Mesothelial cell of epicardium (in vitro differentiated cells): Measurements from ENCODE around the gene TPCN1. TPM values are rescaled to one million over a fixed set of nuclear protein-coding genes. Genes with fewer than 3 reads are reported as not detected.

ENCODE experiments used
- DNase-seq, 2 experiments: peaks; one replicate each; pipeline ENCODE4 v3.0.0; 2021; ENCODE audit warnings: low spot score in 2 of 2; ENCODE audit not compliant: unreplicated experiment in 2 of 2
- H3K27ac Mint-ChIP-seq: 2 replicates; pipeline ENCODE4 v1.8.0; 2021; ENCODE audit warnings: mixed read lengths
- H3K27me3 Mint-ChIP-seq: 2 replicates; pipeline ENCODE4 v1.8.0; 2021; ENCODE audit warnings: low read depth, mixed read lengths
- H3K36me3 Mint-ChIP-seq: 2 replicates; pipeline ENCODE4 v1.8.0; 2021; ENCODE audit warnings: mixed read lengths
- H3K4me1 Mint-ChIP-seq: 2 replicates; pipeline ENCODE4 v1.8.0; 2021; ENCODE audit warnings: mixed read lengths
- H3K4me3 Mint-ChIP-seq: 2 replicates; pipeline ENCODE4 v1.8.0; 2021; ENCODE audit warnings: mild to moderate bottlenecking, moderate library complexity, mixed read lengths
- H3K9me3 Mint-ChIP-seq: 2 replicates; pipeline ENCODE4 v1.8.0; 2021; ENCODE audit warnings: mixed read lengths
- CTCF ChIP-seq: fragments of 200-600 bp; sonication (generic); IDR thresholded peaks from one replicate; pipeline ENCODE4 v1.5.0; 2021; ENCODE audit warnings: antibody characterized with exemption; ENCODE audit not compliant: unreplicated experiment
- total RNA-seq: library from RNA; stranded (reverse); gene quantifications from 3 replicates; pipeline ENCODE4 v1.2.1, GENCODE V29; 2021

TPCN1 gene
- total RNA-seq, 1 donor from 2014 or later: 40.0 TPM

- H3K4me3 Mint-ChIP-seq: no peak overlapping the region
- DNase-seq: peak in 1 of 2 experiments; percentile 53
- peaks cover 44% of the 10 kb centered on the region for H3K4me1 Mint-ChIP-seq
- H3K36me3 Mint-ChIP-seq: peaks cover under 1% of the 10 kb centered on the region
- peak overlapping the region; percentile 81 for H3K27ac Mint-ChIP-seq
- no peaks in the 10 kb centered on the region for H3K9me3 Mint-ChIP-seq
- no peaks in the 10 kb centered on the region for H3K27me3 Mint-ChIP-seq
- TF ChIP-seq CTCF: no peak
Measured at GRCh38 chr12:113239811-113240331, 18.6 kb downstream of the TPCN1 start.

GRCh38 chr12:113240395-113240794 lies 19.1 kb downstream of the TPCN1 start:
- Mint-ChIP-seq H3K27me3 (no peaks in the 10 kb centered on the region), H3K4me3 (no peak overlapping the region), H3K4me1 (peaks cover 46% of the 10 kb centered on the region), H3K27ac (peak overlapping the region; percentile 81), H3K9me3 (no peaks in the 10 kb centered on the region), H3K36me3 (no peaks in the 10 kb centered on the region)
- DNase-seq: no peak
- no peak for TF ChIP-seq CTCF

- H3K4me1 Mint-ChIP-seq: peaks cover 55% of the 10 kb centered on the region
- H3K4me3 Mint-ChIP-seq: no peak overlapping the region
- no peak for DNase-seq
Measured at GRCh38 chr12:113241191-113242025, 20.1 kb downstream of the TPCN1 start.

GRCh38 chr12:113242026-113242418 lies 20.8 kb downstream of the TPCN1 start:
- H3K4me3 Mint-ChIP-seq: no peak overlapping the region
- H3K9me3 Mint-ChIP-seq: no peaks in the 10 kb centered on the region
- H3K4me1 Mint-ChIP-seq: peaks cover 61% of the 10 kb centered on the region
- DNase-seq: no peak
- H3K36me3 Mint-ChIP-seq: no peaks in the 10 kb centered on the region
- no peaks in the 10 kb centered on the region for H3K27me3 Mint-ChIP-seq
- TF ChIP-seq CTCF: no peak
- peak overlapping the region; percentile 79 for H3K27ac Mint-ChIP-seq

More at GRCh38 chr12:113241191-113242025, 20.1 kb downstream of the TPCN1 start:
- H3K27me3 Mint-ChIP-seq: no peaks in the 10 kb centered on the region
- no peak for TF ChIP-seq CTCF
- peak overlapping the region; percentile 79 for H3K27ac Mint-ChIP-seq
- H3K36me3 Mint-ChIP-seq: no peaks in the 10 kb centered on the region
- no peaks in the 10 kb centered on the region for H3K9me3 Mint-ChIP-seq

- no peak for DNase-seq
- no peak overlapping the region for H3K4me3 Mint-ChIP-seq
- peaks cover 66% of the 10 kb centered on the region for H3K4me1 Mint-ChIP-seq
- H3K36me3 Mint-ChIP-seq: no peaks in the 10 kb centered on the region
- TF ChIP-seq CTCF: no peak
- peak overlapping the region; percentile 71 for H3K27ac Mint-ChIP-seq
- H3K27me3 Mint-ChIP-seq: no peaks in the 10 kb centered on the region
- no peaks in the 10 kb centered on the region for H3K9me3 Mint-ChIP-seq
Measured at GRCh38 chr12:113242560-113242959, 21.3 kb downstream of the TPCN1 start.
